Neural progenitor cell (in vitro differentiated cells): Measurements from ENCODE around the gene ZNF280C. TPM values are rescaled to one million over a fixed set of nuclear protein-coding genes. Genes with fewer than 3 reads are reported as not detected.

Experiments used
- DNase-seq: peaks from one replicate; pipeline ENCODE4 v3.0.0-alpha.2; 2016; ENCODE audit warnings: low spot score
- H2AFZ ChIP-seq: fragments of 200-600 bp; sonication (generic); replicated peaks from 2 replicates; pipeline ENCODE4 v1.6.1; 2016; ENCODE audit warnings: antibody characterized with exemption
- H3F3A ChIP-seq: fragments of 200-600 bp; sonication (generic); 2 replicates; pipeline ENCODE4 v1.6.1; 2016; ENCODE audit warnings: antibody characterized with exemption, low read depth
- H3K27ac ChIP-seq: fragments of 200-600 bp; sonication (generic); 2 replicates; pipeline ENCODE4 v1.5.1; 2016; ENCODE audit warnings: mild to moderate bottlenecking
- H3K27me3 ChIP-seq: fragments of 200-600 bp; sonication (generic); 2 replicates; pipeline ENCODE4 v1.6.1; 2016; ENCODE audit warnings: mild to moderate bottlenecking, moderate library complexity
- H3K36me3 ChIP-seq: fragments of 200-600 bp; sonication (generic); 2 replicates; pipeline ENCODE4 v1.5.1; 2016
- H3K4me1 ChIP-seq: fragments of 200-600 bp; sonication (generic); 2 replicates; pipeline ENCODE4 v1.6.1; 2016; ENCODE audit warnings: mixed run types
- H3K4me2 ChIP-seq: fragments of 200-600 bp; sonication (generic); 2 replicates; pipeline ENCODE4 v1.6.1; 2016
- H3K4me3 ChIP-seq: fragments of 200-600 bp; sonication (generic); 2 replicates; pipeline ENCODE4 v1.5.1; 2016
- H3K79me2 ChIP-seq: fragments of 200-600 bp; sonication (generic); 2 replicates; pipeline ENCODE4 v1.6.1; 2016; ENCODE audit warnings: low read depth
- H3K9ac ChIP-seq: fragments of 200-600 bp; sonication (generic); 2 replicates; pipeline ENCODE4 v1.6.1; 2016
- H3K9me3 ChIP-seq: fragments of 200-600 bp; sonication (generic); 2 replicates; pipeline ENCODE4 v1.5.1; 2016; ENCODE audit warnings: low read depth
- H4K20me1 ChIP-seq: fragments of 200-600 bp; sonication (generic); 2 replicates; pipeline ENCODE4 v1.6.1; 2016; ENCODE audit warnings: low read depth
- H3K27ac Mint-ChIP-seq: 3 replicates; pipeline ENCODE4 v1.8.0; 2021; ENCODE audit warnings: mixed read lengths
- H3K27me3 Mint-ChIP-seq: 2 replicates; pipeline ENCODE4 v1.8.0; 2022; ENCODE audit warnings: low read depth, mild to moderate bottlenecking, inconsistent platforms, moderate library complexity, mixed read lengths; ENCODE audit not compliant: insufficient read depth
- H3K36me3 Mint-ChIP-seq: 3 replicates; pipeline ENCODE4 v1.8.0; 2021; ENCODE audit warnings: mixed read lengths
- H3K4me1 Mint-ChIP-seq: 3 replicates; pipeline ENCODE4 v1.8.0; 2021; ENCODE audit warnings: mixed read lengths
- H3K4me3 Mint-ChIP-seq: 3 replicates; pipeline ENCODE4 v1.8.0; 2021; ENCODE audit warnings: mild to moderate bottlenecking, moderate library complexity, mixed read lengths
- H3K9me3 Mint-ChIP-seq: 3 replicates; pipeline ENCODE4 v1.8.0; 2020; ENCODE audit warnings: mixed read lengths
- CTCF ChIP-seq: fragments of 200-600 bp; sonication (generic); IDR thresholded peaks from 2 replicates; pipeline ENCODE4 v1.5.1; 2017; ENCODE audit warnings: antibody characterized with exemption, mild to moderate bottlenecking
- EZH2 ChIP-seq: fragments of 200-600 bp; sonication (generic); IDR thresholded peaks from 2 replicates; pipeline ENCODE4 v1.6.1; 2017; ENCODE audit warnings: antibody characterized with exemption, mild to moderate bottlenecking, moderate library complexity
- EZH2phosphoT487 ChIP-seq: fragments of 200-600 bp; sonication (generic); IDR thresholded peaks from 2 replicates; pipeline ENCODE4 v1.6.1; 2017; ENCODE audit warnings: antibody characterized with exemption
- total RNA-seq: library from RNA; depleted of rRNA; stranded (reverse); fragments of >200 nt; gene quantifications from 2 replicates; pipeline ENCODE4 v1.2.3, GENCODE V29; 2015; ENCODE audit warnings: low replicate concordance

The ZNF280C gene
- total RNA-seq, 1 donor from 2014 or later = 41.8 TPM

DNA sequence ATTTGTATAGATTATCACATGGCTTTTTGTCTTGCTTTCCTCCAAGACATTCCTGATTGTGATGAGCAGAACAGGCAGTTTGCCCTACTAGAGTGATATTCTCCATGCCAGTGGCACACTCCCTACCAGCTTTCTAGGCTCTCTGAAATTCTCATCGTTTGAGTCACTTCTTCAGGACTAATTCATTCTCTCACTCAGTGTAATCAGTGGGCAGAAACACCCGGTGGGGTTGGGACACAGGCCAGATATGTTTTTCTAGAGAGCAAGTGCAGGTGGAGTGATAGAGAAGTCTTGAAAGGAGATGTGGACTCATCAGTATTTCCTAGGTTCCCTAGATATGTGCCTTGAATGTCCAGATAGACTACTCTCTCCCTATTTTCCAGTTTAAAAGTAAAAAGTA lies 83.8 kb downstream of the ZNF280C start:
- H3K27ac ChIP-seq = no peak overlapping the region
- no peaks in the 10 kb centered on the region for H3K4me1 ChIP-seq
- no peak for DNase-seq
- H3F3A ChIP-seq = no peaks in the 10 kb centered on the region
- no peaks in the 10 kb centered on the region for H3K36me3 ChIP-seq
- no peak overlapping the region for H3K4me3 ChIP-seq
- Mint-ChIP-seq H3K9me3 (no peaks in the 10 kb centered on the region), H3K27ac (no peak overlapping the region), H3K36me3 (peaks cover 3% of the 10 kb centered on the region), H3K4me1 (peaks cover 9% of the 10 kb centered on the region), H3K27me3 (peaks cover 5% of the 10 kb centered on the region), H3K4me3 (no peak overlapping the region)
- no peaks in the 10 kb centered on the region for H4K20me1 ChIP-seq
- H3K9ac ChIP-seq = no peak overlapping the region
- no peak overlapping the region for H3K4me2 ChIP-seq
- no peaks in the 10 kb centered on the region for H3K79me2 ChIP-seq
- H3K9me3 ChIP-seq = no peaks in the 10 kb centered on the region
- no peaks in the 10 kb centered on the region for H3K27me3 ChIP-seq
- H2AFZ ChIP-seq = no peak overlapping the region
- TF ChIP-seq EZH2 (no peak), EZH2phosphoT487 (no peak), CTCF (no peak)

- Histone ChIP-seq H2AFZ (no peak overlapping the region), H3K27ac (no peak overlapping the region), H3K27me3 (no peaks in the 10 kb centered on the region), H3K4me2 (no peak overlapping the region), H3K9me3 (no peaks in the 10 kb centered on the region), H3K4me1 (no peaks in the 10 kb centered on the region), H3K4me3 (no peak overlapping the region), H3K36me3 (no peaks in the 10 kb centered on the region), H3F3A (no peaks in the 10 kb centered on the region), H3K9ac (no peak overlapping the region), H4K20me1 (no peaks in the 10 kb centered on the region), H3K79me2 (no peaks in the 10 kb centered on the region)
- no peaks in the 10 kb centered on the region for H3K9me3 Mint-ChIP-seq
- H3K4me1 Mint-ChIP-seq = peaks cover 9% of the 10 kb centered on the region
- no peak for TF ChIP-seq EZH2phosphoT487
- no peak for TF ChIP-seq EZH2
- TF ChIP-seq CTCF = no peak
- peaks cover 5% of the 10 kb centered on the region for H3K27me3 Mint-ChIP-seq
- no peak for DNase-seq
- no peak overlapping the region for H3K27ac Mint-ChIP-seq
- peaks cover 3% of the 10 kb centered on the region for H3K36me3 Mint-ChIP-seq
- no peak overlapping the region for H3K4me3 Mint-ChIP-seq
Observed at GRCh38 chrX:130184168-130184567, 84.5 kb downstream of the ZNF280C start.

GRCh38 chrX:130179579-130180215 lies 89.0 kb downstream of the ZNF280C start:
- H3K9ac ChIP-seq = no peak overlapping the region
- H3K27me3 ChIP-seq = no peaks in the 10 kb centered on the region
- H3K79me2 ChIP-seq = no peaks in the 10 kb centered on the region
- no peak overlapping the region for H2AFZ ChIP-seq
- Mint-ChIP-seq H3K4me1 (peaks cover 14% of the 10 kb centered on the region), H3K36me3 (peaks cover 5% of the 10 kb centered on the region), H3K4me3 (no peak overlapping the region), H3K9me3 (no peaks in the 10 kb centered on the region), H3K27me3 (peaks cover 2% of the 10 kb centered on the region), H3K27ac (no peak overlapping the region)
- no peaks in the 10 kb centered on the region for H3F3A ChIP-seq
- H3K27ac ChIP-seq = no peak overlapping the region
- H3K36me3 ChIP-seq = no peaks in the 10 kb centered on the region
- no peak for DNase-seq
- H3K4me2 ChIP-seq = no peak overlapping the region
- no peaks in the 10 kb centered on the region for H3K4me1 ChIP-seq
- H3K4me3 ChIP-seq = no peak overlapping the region
- TF ChIP-seq EZH2 (no peak), CTCF (no peak), EZH2phosphoT487 (no peak)
- no peaks in the 10 kb centered on the region for H4K20me1 ChIP-seq
- no peaks in the 10 kb centered on the region for H3K9me3 ChIP-seq
